Measurements from ENCODE around the gene NOX1.

Gene NOX1

GRCh38 chrX:100874325-100874724 lies at the start of gene NOX1:
Gene NOX1 (minus strand): TSS chrX:100874359. CDS start chrX:100874139, 220 bp downstream.
- no peak for DNase-seq

GRCh38 chrX:100915562-100915961 lies 41.4 kb upstream of the NOX1 start:
- no peak for DNase-seq

GRCh38 chrX:100913111-100913510 lies 39.0 kb upstream of the NOX1 start:
- no peak for DNase-seq

GRCh38 chrX:100911731-100912130 lies 37.6 kb upstream of the NOX1 start:
- DNase-seq, result no peak

- no peak for DNase-seq
Observed at GRCh38 chrX:100905620-100906019, 31.5 kb upstream of the NOX1 start.

GRCh38 chrX:100904433-100904832 lies 30.3 kb upstream of the NOX1 start:
- DNase-seq, result no peak

GRCh38 chrX:100895365-100896075 lies 21.4 kb upstream of the NOX1 start:
- DNase-seq, result no peak

GRCh38 chrX:100883654-100884053 lies 9.5 kb upstream of the NOX1 start:
- DNase-seq, result no peak

- DNase-seq, result no peak
Observed at GRCh38 chrX:100880368-100880767, 6.2 kb upstream of the NOX1 start.

GRCh38 chrX:100871594-100872560 lies 2.3 kb downstream of the NOX1 start:
- DNase-seq, result no peak

GRCh38 chrX:100870527-100870926 lies 3.6 kb downstream of the NOX1 start:
- DNase-seq, result no peak

- no peak for DNase-seq
Observed at GRCh38 chrX:100868273-100868672, 5.9 kb downstream of the NOX1 start.

- no peak for DNase-seq
Observed at GRCh38 chrX:100864657-100865391, 9.3 kb downstream of the NOX1 start.

- no peak for DNase-seq
Observed at GRCh38 chrX:100863326-100863864, 10.8 kb downstream of the NOX1 start.

GRCh38 chrX:100852810-100853209 lies 21.3 kb downstream of the NOX1 start:
- no peak for DNase-seq

GRCh38 chrX:100850317-100850716 lies 23.8 kb downstream of the NOX1 start:
- no peak for DNase-seq

- no peak for DNase-seq
Observed at GRCh38 chrX:100831219-100831946, 42.8 kb downstream of the NOX1 start.

- DNase-seq, result no peak
Observed at GRCh38 chrX:100830547-100830946, 43.6 kb downstream of the NOX1 start.

GRCh38 chrX:100830143-100830542 lies 44.0 kb downstream of the NOX1 start:
- DNase-seq, result no peak

- no peak for DNase-seq
Observed at GRCh38 chrX:100829730-100830129, 44.4 kb downstream of the NOX1 start.

GRCh38 chrX:100819837-100820666 lies 54.1 kb downstream of the NOX1 start, which contains the start of gene CSTF2:
Gene CSTF2 (plus strand): TSS chrX:100820391. CDS start chrX:100820417, 26 bp downstream.
- peak; percentile 77 for DNase-seq

All from activated T-cell treated with anti-CD3 and anti-CD28 coated beads, Interleukin-2, amount 50 U/mL, for 1 hour (primary cell).